NT2/D1 (cell line): ENCODE data around the gene SYVN1.

ENCODE experiments used
- SUZ12 ChIP-seq: IDR thresholded peaks from 2 replicates; pipeline ENCODE4 v1.6.1; 2011; ENCODE audit not compliant: insufficient read length, insufficient read depth; ENCODE audit errors: extremely low read depth
- YY1 ChIP-seq: IDR thresholded peaks from 2 replicates; pipeline ENCODE4 v1.6.1; 2011; ENCODE audit not compliant: insufficient read length, insufficient read depth

- no peak for TF ChIP-seq SUZ12
- TF ChIP-seq YY1: no peak
These were observed 16.4 kb upstream of the SYVN1 start for GRCh38 chr11:65150509-65151299.
